OCI-LY7 (cell line): ENCODE data around the gene TYROBP. TPM values are rescaled to one million over a fixed set of nuclear protein-coding genes. Genes with fewer than 3 reads are reported as not detected.
A peak's percentile ranks its signal among the peaks of the same experiment; 100 is the strongest.

ENCODE experiments used
- BruUV-seq: library from RNA; stranded (reverse); fragments of 400-500 nt; replicated peaks from 2 replicates; lab custom pipeline; 2021; lab: Mats Ljungman, UMichigan
- CTCF ChIA-PET: fragments of 300-600 bp; sonication (Branson Sonifier 250); formaldehyde crosslinking; loops from one replicate; lab custom pipeline; 2022; ENCODE audit warnings: antibody characterized with exemption; ENCODE audit not compliant: unreplicated experiment; lab: Charles Lee
- POLR2A ChIA-PET: fragments of 300-600 bp; sonication (Branson Sonifier 250); formaldehyde crosslinking; loops from one replicate; lab custom pipeline; 2022; ENCODE audit warnings: antibody characterized with exemption; lab: Charles Lee
- DNase-seq: peaks from one replicate; pipeline ENCODE4 v3.0.0-alpha.2; 2015; ENCODE audit warnings: low spot score
- H2AFZ ChIP-seq: fragments of 200-600 bp; sonication (generic), shearing (Covaris generic); 2 replicates; pipeline ENCODE4 v1.6.1; 2014; ENCODE audit warnings: mild to moderate bottlenecking, antibody characterized with exemption, low read length, moderate library complexity
- H3K27ac ChIP-seq: fragments of 200-600 bp; sonication (generic); 2 replicates; pipeline ENCODE4 v1.5.1; 2014; ENCODE audit warnings: mixed run types, low read depth, mild to moderate bottlenecking, moderate library complexity, low read length, inconsistent platforms; ENCODE audit not compliant: poor library complexity, severe bottlenecking
- H3K36me3 ChIP-seq: fragments of 200-600 bp; sonication (generic); 2 replicates; pipeline ENCODE4 v1.6.1; 2014; ENCODE audit warnings: mild to moderate bottlenecking, antibody characterized with exemption, low read length, moderate library complexity, mixed read lengths; ENCODE audit not compliant: insufficient read depth
- H3K4me1 ChIP-seq: fragments of 200-600 bp; sonication (generic); 2 replicates; pipeline ENCODE4 v1.5.1; 2014; ENCODE audit warnings: mild to moderate bottlenecking, low read length; ENCODE audit not compliant: insufficient read depth, poor library complexity, severe bottlenecking
- H3K4me2 ChIP-seq: fragments of 200-600 bp; sonication (generic); 2 replicates; pipeline ENCODE4 v1.6.1; 2014; ENCODE audit warnings: mild to moderate bottlenecking, low read length
- H3K4me3 ChIP-seq: fragments of 200-600 bp; sonication (generic); 2 replicates; pipeline ENCODE4 v1.5.1; 2014; ENCODE audit warnings: mild to moderate bottlenecking, low read depth, low read length; ENCODE audit not compliant: poor library complexity, severe bottlenecking
- H3K79me2 ChIP-seq: fragments of 200-600 bp; sonication (generic); 2 replicates; pipeline ENCODE4 v1.6.1; 2016; ENCODE audit warnings: low read depth, mild to moderate bottlenecking, low read length, moderate library complexity, mixed read lengths; ENCODE audit not compliant: insufficient read depth
- H3K9me2 ChIP-seq: fragments of 200-600 bp; sonication (generic); 2 replicates; pipeline ENCODE4 v1.6.1; 2016; ENCODE audit warnings: mild to moderate bottlenecking, low read length, mixed read lengths; ENCODE audit not compliant: insufficient read depth
- H3K9me3 ChIP-seq: fragments of 200-600 bp; sonication (generic); 2 replicates; pipeline ENCODE4 v1.6.1; 2014; ENCODE audit warnings: mild to moderate bottlenecking, mixed run types, low read length, mixed read lengths
- H4K20me1 ChIP-seq: fragments of 200-600 bp; sonication (generic); 2 replicates; pipeline ENCODE4 v1.6.1; 2014; ENCODE audit warnings: mild to moderate bottlenecking, antibody characterized with exemption, low read length, moderate library complexity, mixed read lengths; ENCODE audit not compliant: insufficient read depth
- EZH2phosphoT487 ChIP-seq: fragments of 200-600 bp; sonication (generic); IDR thresholded peaks from 2 replicates; pipeline ENCODE4 v1.6.1; 2018; ENCODE audit warnings: low read depth, borderline replicate concordance, mild to moderate bottlenecking, mixed run types, antibody characterized with exemption, low read length, moderate library complexity, mixed read lengths
- intact Hi-C: fragments of 100-400 bp; cut with micrococcal nuclease; formaldehyde crosslinking; loops from one replicate; pipeline ENCODE4 v1.10.0; 2022; ENCODE audit not compliant: unreplicated experiment
- total RNA-seq, 2 experiments: library from RNA; depleted of rRNA in 1 of 2; stranded (reverse); fragments of >200 nt in 1 of 2; shearing (Covaris generic) in 1 of 2; gene quantifications; 2 replicates each; pipeline ENCODE4 v1.2.3, GENCODE V29; 2014 to 2022
- TF ChIP-seq, protein P1 (sequence below): fragments of 200-600 bp; sonication (generic); conservative IDR thresholded peaks from 2 replicates; pipeline ENCODE4 v1.5.1; 2014; ENCODE audit warnings: mild to moderate bottlenecking, antibody characterized with exemption, low read length, moderate library complexity, mixed read lengths

The TYROBP gene
- total RNA-seq, 2 experiments from 2014 or later: not detected

DNA sequence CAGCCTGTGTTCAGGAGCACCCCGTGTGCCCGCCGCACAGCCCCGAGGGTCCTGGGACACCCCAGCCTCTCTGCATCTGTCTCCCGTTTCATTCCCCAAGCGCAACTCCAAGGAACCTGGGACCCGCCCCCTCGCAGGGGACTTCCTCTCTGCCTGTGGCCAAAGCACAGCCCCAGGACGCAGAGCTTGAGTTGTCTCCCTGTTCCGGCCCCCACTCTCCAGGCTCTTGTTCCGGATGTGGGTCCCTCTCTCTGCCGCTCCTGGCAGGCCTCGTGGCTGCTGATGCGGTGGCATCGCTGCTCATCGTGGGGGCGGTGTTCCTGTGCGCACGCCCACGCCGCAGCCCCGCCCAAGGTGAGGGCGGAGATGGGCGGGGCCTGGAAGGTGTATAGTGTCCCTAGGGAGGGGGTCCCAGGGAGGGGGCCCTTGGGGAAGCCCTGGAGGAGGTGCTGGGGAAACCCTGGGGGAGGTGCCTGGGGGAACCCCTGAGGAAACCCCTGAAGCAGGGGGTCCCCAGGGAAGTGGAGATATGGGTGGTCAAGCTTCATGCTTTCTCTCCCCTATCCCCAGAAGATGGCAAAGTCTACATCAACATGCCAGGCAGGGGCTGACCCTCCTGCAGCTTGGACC is 4.4 kb downstream of the TYROBP start:
- Histone ChIP-seq H3K27ac (peak overlapping the region; percentile 87), H3K4me1 (peaks cover 57% of the 10 kb centered on the region), H3K79me2 (peaks cover 20% of the 10 kb centered on the region), H3K4me3 (peak overlapping the region; percentile 77), H3K9me2 (no peaks in the 10 kb centered on the region), H3K9me3 (no peaks in the 10 kb centered on the region), H3K36me3 (peaks cover 5% of the 10 kb centered on the region), H3K4me2 (peak overlapping the region; percentile 99), H2AFZ (peak overlapping the region; percentile 47; the same call in 1 of the 2 replicates), H4K20me1 (no peaks in the 10 kb centered on the region)
- DNase-seq: peak; percentile 96
- intact Hi-C loops: loop anchor here (5.0 kb wide), 2 partner anchors 146 to 161 kb away; partner anchors contain the start of genes HSPB6, IGFLR1 and PROSER3
- CTCF ChIA-PET: no interaction called here
- TF ChIP-seq, protein P1, sequence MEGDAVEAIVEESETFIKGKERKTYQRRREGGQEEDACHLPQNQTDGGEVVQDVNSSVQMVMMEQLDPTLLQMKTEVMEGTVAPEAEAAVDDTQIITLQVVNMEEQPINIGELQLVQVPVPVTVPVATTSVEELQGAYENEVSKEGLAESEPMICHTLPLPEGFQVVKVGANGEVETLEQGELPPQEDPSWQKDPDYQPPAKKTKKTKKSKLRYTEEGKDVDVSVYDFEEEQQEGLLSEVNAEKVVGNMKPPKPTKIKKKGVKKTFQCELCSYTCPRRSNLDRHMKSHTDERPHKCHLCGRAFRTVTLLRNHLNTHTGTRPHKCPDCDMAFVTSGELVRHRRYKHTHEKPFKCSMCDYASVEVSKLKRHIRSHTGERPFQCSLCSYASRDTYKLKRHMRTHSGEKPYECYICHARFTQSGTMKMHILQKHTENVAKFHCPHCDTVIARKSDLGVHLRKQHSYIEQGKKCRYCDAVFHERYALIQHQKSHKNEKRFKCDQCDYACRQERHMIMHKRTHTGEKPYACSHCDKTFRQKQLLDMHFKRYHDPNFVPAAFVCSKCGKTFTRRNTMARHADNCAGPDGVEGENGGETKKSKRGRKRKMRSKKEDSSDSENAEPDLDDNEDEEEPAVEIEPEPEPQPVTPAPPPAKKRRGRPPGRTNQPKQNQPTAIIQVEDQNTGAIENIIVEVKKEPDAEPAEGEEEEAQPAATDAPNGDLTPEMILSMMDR: no peak
- no peak for TF ChIP-seq EZH2phosphoT487
- POLR2A ChIA-PET: interaction anchor here (1.0 to 1.1 kb wide), 3 partner anchors 10 to 27 kb away, joined by 3 read pairs; no protein-coding TSS in a partner anchor
- no TSS peak for BruUV-seq

DNA sequence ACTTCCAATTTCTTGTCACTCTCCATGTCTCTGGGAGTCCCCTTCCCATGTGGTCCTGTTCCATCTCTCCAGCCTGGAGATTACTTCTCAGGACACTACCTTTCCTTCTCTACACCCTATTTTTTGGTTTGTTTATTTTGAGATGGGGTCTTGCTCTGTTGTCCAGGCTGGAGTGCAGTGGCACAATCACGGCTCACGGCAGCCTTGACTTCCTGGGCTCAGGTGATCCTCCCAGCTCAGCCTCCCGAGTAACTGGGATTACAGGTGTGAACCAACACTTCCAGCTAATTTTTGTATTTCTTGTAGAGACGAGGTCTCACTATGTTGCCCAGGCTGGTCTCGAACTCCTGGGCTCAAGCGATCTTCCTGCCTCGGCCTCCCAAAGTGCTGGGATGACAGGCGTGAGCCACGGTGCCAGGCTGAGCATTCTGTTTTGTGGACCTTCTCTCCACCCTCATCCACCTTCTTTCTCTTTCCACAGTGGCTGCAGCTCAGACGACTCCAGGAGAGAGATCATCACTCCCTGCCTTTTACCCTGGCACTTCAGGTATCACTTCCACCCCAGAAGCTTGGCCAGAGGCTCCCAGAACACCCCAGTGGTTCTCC is 5.1 kb downstream of the TYROBP start:
- intact Hi-C loops: loop anchor here (5.0 kb wide), 2 partner anchors 146 to 161 kb away; partner anchors contain the start of genes HSPB6, IGFLR1 and PROSER3
- no peaks in the 10 kb centered on the region for H3K9me2 ChIP-seq
- peaks cover 27% of the 10 kb centered on the region for H3K79me2 ChIP-seq
- peaks cover 57% of the 10 kb centered on the region for H3K4me1 ChIP-seq
- H3K4me3 ChIP-seq: peak overlapping the region; percentile 77
- H3K27ac ChIP-seq: peak overlapping the region; percentile 87
- H3K36me3 ChIP-seq: peaks cover 12% of the 10 kb centered on the region
- CTCF ChIA-PET: no interaction called here
- no peaks in the 10 kb centered on the region for H3K9me3 ChIP-seq
- POLR2A ChIA-PET: interaction anchor here (1.0 to 1.1 kb wide), 2 partner anchors 27 to 28 kb away, joined by 3 read pairs; no protein-coding TSS in a partner anchor
- H2AFZ ChIP-seq: peak overlapping the region; percentile 47; the same call in 1 of the 2 replicates
- H3K4me2 ChIP-seq: peak overlapping the region; percentile 99
- no peaks in the 10 kb centered on the region for H4K20me1 ChIP-seq
- no peak for DNase-seq
- TF ChIP-seq, protein P1: no peak
- no peak for TF ChIP-seq EZH2phosphoT487
- TSS peak; percentile 85 for BruUV-seq
